ENCODE results near the gene LVRN. TPM values are rescaled to one million over a fixed set of nuclear protein-coding genes. Genes with fewer than 3 reads are reported as not detected.
A peak's percentile ranks its signal among the peaks of the same experiment; 100 is the strongest.

Gene LVRN
- total RNA-seq, 4 donors from 2014 or later = 1.7 TPM; not detected in 3

DNA sequence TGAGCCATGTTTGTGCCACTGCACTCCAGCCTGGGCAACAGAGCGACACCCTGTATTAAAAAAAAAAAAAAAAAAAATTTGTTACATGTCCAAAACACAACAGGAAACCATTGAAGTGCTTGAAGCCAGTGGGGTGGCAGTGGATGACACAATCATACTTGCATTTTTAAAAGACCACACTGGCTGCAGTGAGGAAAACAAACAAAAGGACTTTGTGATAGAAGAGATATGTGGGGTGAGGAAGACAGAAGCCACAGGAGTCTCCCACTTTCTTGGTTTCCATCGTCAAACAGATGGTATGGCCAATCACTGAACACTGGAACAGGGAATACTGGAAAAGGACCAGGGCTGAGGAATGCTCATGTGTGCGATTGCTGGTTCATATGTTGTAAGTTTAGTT lies 101.7 kb downstream of the LVRN start:
- H3K27me3 ChIP-seq = no peaks in the 10 kb centered on the region
- H3K4me1 ChIP-seq = no peaks in the 10 kb centered on the region
- H3K27ac ChIP-seq = no peak overlapping the region
- H3K4me3 ChIP-seq = no peak overlapping the region
- no peak for TF ChIP-seq POLR2A (IDR thresholded peaks at IDR 0.05)
- TF ChIP-seq, protein P1, sequence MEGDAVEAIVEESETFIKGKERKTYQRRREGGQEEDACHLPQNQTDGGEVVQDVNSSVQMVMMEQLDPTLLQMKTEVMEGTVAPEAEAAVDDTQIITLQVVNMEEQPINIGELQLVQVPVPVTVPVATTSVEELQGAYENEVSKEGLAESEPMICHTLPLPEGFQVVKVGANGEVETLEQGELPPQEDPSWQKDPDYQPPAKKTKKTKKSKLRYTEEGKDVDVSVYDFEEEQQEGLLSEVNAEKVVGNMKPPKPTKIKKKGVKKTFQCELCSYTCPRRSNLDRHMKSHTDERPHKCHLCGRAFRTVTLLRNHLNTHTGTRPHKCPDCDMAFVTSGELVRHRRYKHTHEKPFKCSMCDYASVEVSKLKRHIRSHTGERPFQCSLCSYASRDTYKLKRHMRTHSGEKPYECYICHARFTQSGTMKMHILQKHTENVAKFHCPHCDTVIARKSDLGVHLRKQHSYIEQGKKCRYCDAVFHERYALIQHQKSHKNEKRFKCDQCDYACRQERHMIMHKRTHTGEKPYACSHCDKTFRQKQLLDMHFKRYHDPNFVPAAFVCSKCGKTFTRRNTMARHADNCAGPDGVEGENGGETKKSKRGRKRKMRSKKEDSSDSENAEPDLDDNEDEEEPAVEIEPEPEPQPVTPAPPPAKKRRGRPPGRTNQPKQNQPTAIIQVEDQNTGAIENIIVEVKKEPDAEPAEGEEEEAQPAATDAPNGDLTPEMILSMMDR (IDR thresholded peaks at IDR 0.05) = no peak
- DNase-seq = no peak
- H3K9me3 ChIP-seq = no peaks in the 10 kb centered on the region
- intact Hi-C loops (cut with DNase I; ENCODE audit: low total_unique reads) = no loop called here
- no peaks in the 10 kb centered on the region for H3K36me3 ChIP-seq

DNA sequence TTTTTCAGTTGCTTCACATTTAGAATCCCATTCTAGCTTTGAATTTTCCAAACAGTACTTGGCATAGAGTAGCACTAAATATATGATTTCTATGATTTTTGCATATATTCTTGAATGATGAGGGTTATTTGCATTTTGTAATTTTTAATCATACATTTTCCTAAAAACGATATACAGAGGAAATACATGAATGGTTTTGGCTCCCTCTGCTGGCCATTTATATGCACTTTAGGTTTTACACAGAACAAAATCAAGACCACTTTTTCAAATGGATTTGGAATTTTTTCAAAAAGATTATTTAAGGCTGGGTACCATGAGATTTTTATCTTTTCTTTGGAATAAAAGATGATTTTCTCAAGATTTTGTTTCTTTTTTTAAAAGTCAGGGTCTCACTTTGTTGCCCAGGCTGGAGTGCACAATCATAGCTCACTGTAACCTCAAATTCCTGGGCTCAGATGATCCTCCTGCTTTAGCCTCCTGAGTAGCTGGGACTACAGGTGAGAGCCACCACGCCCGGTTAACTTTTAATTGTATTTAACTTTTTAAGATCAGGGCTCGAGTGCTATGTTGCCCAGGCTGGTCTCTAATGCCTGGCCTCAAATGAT lies 105.9 kb downstream of the LVRN start:
- Histone ChIP-seq H3K4me1 (no peaks in the 10 kb centered on the region), H3K27me3 (no peaks in the 10 kb centered on the region), H3K27ac (no peak overlapping the region), H3K4me3 (no peak overlapping the region), H3K36me3 (no peaks in the 10 kb centered on the region), H3K9me3 (no peaks in the 10 kb centered on the region)
- no peak for TF ChIP-seq POLR2A (IDR thresholded peaks at IDR 0.05)
- TF ChIP-seq, protein P1 (IDR thresholded peaks at IDR 0.05) = peak; percentile 60 to 85 (median 72)
- intact Hi-C loops (cut with DNase I; ENCODE audit: low total_unique reads) = no loop called here
- DNase-seq = peak in 1 of 2 donors; percentile 38

DNA sequence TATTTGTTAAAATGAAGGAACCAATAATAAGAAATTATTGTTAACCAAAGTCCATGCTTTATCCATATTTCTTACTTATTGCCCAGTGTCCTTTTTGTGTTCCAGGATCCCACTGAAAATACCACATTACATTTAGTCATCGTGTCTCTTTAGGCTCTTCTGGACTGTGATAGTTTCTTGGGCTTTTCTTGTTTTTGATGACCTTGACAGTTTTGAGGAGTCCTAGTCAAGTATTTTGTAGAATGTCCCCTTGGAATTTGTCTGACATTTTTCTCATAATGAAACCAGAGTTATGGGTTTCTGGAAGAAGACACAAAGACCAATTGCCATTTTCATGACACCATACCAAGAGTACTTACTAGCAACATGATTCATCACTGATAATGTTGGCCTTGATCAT lies 108.9 kb downstream of the LVRN start:
- no peaks in the 10 kb centered on the region for H3K27me3 ChIP-seq
- no peaks in the 10 kb centered on the region for H3K36me3 ChIP-seq
- H3K9me3 ChIP-seq = no peaks in the 10 kb centered on the region
- no peak for TF ChIP-seq POLR2A (IDR thresholded peaks at IDR 0.05)
- TF ChIP-seq, protein P1 (IDR thresholded peaks at IDR 0.05) = no peak
- intact Hi-C loops (cut with DNase I; ENCODE audit: low total_unique reads) = no loop called here
- no peak for DNase-seq
- H3K4me3 ChIP-seq = no peak overlapping the region
- no peaks in the 10 kb centered on the region for H3K4me1 ChIP-seq
- H3K27ac ChIP-seq = no peak overlapping the region

DNA sequence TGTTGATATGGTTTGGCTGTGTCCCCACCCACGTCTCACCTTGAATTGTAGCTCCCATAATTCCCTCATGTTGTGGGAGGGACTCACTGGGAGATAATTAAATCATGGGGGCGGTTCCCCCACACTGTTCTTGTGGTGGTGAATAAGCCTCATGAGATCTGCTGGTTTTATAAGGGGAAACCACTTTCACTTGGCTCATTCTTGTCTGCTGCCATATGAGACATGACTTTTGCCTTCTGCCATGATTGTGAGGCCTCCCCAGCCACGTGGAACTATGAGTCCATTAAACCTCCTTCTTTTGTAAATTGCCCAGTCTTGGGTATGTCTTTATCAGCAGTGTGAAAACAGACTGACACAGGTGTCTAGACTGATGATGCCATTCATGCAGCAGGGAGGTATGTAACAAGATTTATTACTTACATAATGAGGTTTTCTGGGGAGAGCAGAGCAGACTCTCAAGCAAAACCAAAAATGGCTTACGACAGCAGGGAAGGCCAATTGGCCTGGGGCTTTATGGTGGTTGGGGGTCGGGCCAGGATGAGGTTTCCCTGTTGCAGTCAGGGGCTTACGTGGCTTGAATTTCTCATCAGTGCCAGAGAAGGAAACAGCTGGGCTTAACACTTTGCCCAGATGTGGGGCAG lies 113.0 kb downstream of the LVRN start:
- no peaks in the 10 kb centered on the region for H3K4me1 ChIP-seq
- intact Hi-C loops (cut with DNase I; ENCODE audit: low total_unique reads) = no loop called here
- no peak for DNase-seq
- H3K4me3 ChIP-seq = no peak overlapping the region
- TF ChIP-seq, protein P1 (IDR thresholded peaks at IDR 0.05) = no peak
- TF ChIP-seq POLR2A (IDR thresholded peaks at IDR 0.05) = no peak
- no peaks in the 10 kb centered on the region for H3K36me3 ChIP-seq
- no peaks in the 10 kb centered on the region for H3K27me3 ChIP-seq
- no peak overlapping the region for H3K27ac ChIP-seq
- no peaks in the 10 kb centered on the region for H3K9me3 ChIP-seq

DNA sequence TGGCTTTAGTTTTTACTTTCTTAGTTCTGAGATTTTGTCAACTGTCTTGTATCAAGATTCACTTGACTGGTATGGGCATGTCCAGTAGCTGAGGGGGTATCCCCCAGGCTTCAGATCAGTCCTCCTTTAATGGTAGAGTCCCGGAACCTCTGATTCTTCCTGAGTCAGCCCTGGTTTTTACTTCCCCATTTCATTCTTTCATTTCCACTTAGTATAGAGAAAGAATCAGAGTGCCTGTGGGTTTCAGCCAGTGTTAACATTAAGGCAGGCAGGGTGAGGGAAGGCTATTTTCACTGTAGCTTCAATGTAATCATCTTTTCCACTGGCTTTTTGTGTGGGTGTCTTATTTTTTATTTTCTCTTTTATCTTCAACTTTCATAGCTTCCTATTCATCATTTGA lies 114.2 kb downstream of the LVRN start:
- no peaks in the 10 kb centered on the region for H3K9me3 ChIP-seq
- H3K4me3 ChIP-seq = no peak overlapping the region
- TF ChIP-seq POLR2A (IDR thresholded peaks at IDR 0.05) = no peak
- TF ChIP-seq, protein P1 (IDR thresholded peaks at IDR 0.05) = no peak
- no peak overlapping the region for H3K27ac ChIP-seq
- no peak for DNase-seq
- H3K36me3 ChIP-seq = no peaks in the 10 kb centered on the region
- intact Hi-C loops (cut with DNase I; ENCODE audit: low total_unique reads) = no loop called here
- no peaks in the 10 kb centered on the region for H3K4me1 ChIP-seq
- no peaks in the 10 kb centered on the region for H3K27me3 ChIP-seq
